Measurements from ENCODE around the gene CCDC18.

- TF ChIP-seq, protein P1, sequence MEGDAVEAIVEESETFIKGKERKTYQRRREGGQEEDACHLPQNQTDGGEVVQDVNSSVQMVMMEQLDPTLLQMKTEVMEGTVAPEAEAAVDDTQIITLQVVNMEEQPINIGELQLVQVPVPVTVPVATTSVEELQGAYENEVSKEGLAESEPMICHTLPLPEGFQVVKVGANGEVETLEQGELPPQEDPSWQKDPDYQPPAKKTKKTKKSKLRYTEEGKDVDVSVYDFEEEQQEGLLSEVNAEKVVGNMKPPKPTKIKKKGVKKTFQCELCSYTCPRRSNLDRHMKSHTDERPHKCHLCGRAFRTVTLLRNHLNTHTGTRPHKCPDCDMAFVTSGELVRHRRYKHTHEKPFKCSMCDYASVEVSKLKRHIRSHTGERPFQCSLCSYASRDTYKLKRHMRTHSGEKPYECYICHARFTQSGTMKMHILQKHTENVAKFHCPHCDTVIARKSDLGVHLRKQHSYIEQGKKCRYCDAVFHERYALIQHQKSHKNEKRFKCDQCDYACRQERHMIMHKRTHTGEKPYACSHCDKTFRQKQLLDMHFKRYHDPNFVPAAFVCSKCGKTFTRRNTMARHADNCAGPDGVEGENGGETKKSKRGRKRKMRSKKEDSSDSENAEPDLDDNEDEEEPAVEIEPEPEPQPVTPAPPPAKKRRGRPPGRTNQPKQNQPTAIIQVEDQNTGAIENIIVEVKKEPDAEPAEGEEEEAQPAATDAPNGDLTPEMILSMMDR (IDR thresholded peaks at IDR 0.05; ENCODE audit: insufficient read depth, low read depth, low read length): no peak
- TF ChIP-seq EZH2 (IDR thresholded peaks at IDR 0.05; ENCODE audit: insufficient read depth, low read length): no peak
These were observed 9.9 kb downstream of the CCDC18 start for GRCh38 chr1:93190432-93190831.

Data from astrocyte (in vitro differentiated cells and primary cell).